ENCODE data around the gene LDLRAD2. TPM values are rescaled to one million over a fixed set of nuclear protein-coding genes. Genes with fewer than 3 reads are reported as not detected.

LDLRAD2 gene
- total and polyA plus RNA-seq, 2 of the 4 experiments (the other 2 are of a cell fraction) = 0.05 TPM; not detected in 1

- Histone ChIP-seq H3K36me3 (ENCODE audit: control insufficient read depth, insufficient read depth, low read length) (no peaks in the 10 kb centered on the region), H2BK20ac (ENCODE audit: low read depth, low read length) (no peak overlapping the region), H3K27me3 (ENCODE audit: control insufficient read depth, insufficient read depth, low read length) (no peaks in the 10 kb centered on the region), H4K20me1 (ENCODE audit: insufficient read depth, low read length) (no peaks in the 10 kb centered on the region), H3K79me1 (ENCODE audit: low read depth in 1 of 2, low read length in 2 of 2) (no peaks in the 10 kb centered on the region), H3K23ac (ENCODE audit: low read depth, low read length) (no peak overlapping the region), H3K9me1 (ENCODE audit: insufficient read depth, low read length) (no peaks in the 10 kb centered on the region), H4K91ac (ENCODE audit: insufficient read depth, low read depth, low read length) (no peak overlapping the region), H2BK120ac (ENCODE audit: low read depth, low read length) (no peak overlapping the region), H4K5ac (ENCODE audit: low read depth, low read length) (no peak overlapping the region), H3K27ac (ENCODE audit: insufficient read depth, low read length) (no peak overlapping the region), H2AK5ac (ENCODE audit: low read depth, low read length) (no peak overlapping the region), H4K8ac (ENCODE audit: low read depth in 2 of 2, low read length in 2 of 2) (no peak overlapping the region), H3K9me3 (ENCODE audit: control insufficient read depth, insufficient read depth, low read length) (no peaks in the 10 kb centered on the region), H3K4me3 (ENCODE audit: insufficient read depth, low read depth, low read length) (no peak overlapping the region), H2AFZ (replicated peaks; ENCODE audit: low read length, poor library complexity) (no peak overlapping the region), H2BK5ac (ENCODE audit: low read depth, low read length, poor library complexity, severe bottlenecking) (no peak overlapping the region), H3K4me1 (ENCODE audit: control insufficient read depth, insufficient read depth, low read length) (peaks cover 2% of the 10 kb centered on the region; the same call in 1 of the 2 replicates), H3K56ac (ENCODE audit: extremely low read depth, insufficient read depth, low read length) (no peak overlapping the region), H2AK9ac (replicated peaks; ENCODE audit: low read depth, low read length, poor library complexity) (no peak overlapping the region), H3K4ac (ENCODE audit: low read depth, low read length) (no peak overlapping the region), H3K9ac (ENCODE audit: low read depth, low read length) (no peak overlapping the region), H3K18ac (ENCODE audit: low read depth, low read length) (no peak overlapping the region), H3K4me2 (ENCODE audit: low read depth, low read length) (no peak overlapping the region), H3K14ac (replicated peaks; ENCODE audit: low read depth, low read length) (no peak overlapping the region), H2BK15ac (ENCODE audit: low read depth, low read length) (no peak overlapping the region)
- no CpG with 5 or more reads among the region's 2 CpGs for WGBS, 2 experiments (ENCODE audit: extremely low coverage in 2 of 2, insufficient read length in 1 of 2)
- in situ Hi-C loops (cut with MboI; ENCODE audit: low sequenced_read_pairs) (no loop called here), intact Hi-C loops (cut with micrococcal nuclease) (no loop called here), dilution Hi-C loops (cut with HindIII; ENCODE audit: low sequenced_read_pairs, unreplicated experiment) (no loop called here)
- BruUV-seq (replicated peaks) = no TSS peak
- ChIA-PET POLR2A (ENCODE audit: unreplicated experiment) (no interaction called here), CTCF (no interaction called here)
- TF ChIP-seq NFE2L2 (IDR thresholded peaks at IDR 0.05; ENCODE audit: low read depth, low read length) (no peak), FOS (IDR thresholded peaks at IDR 0.05; ENCODE audit: low read depth, low read length) (no peak), CEBPB (IDR thresholded peaks at IDR 0.05; ENCODE audit: low read depth, low read length) (no peak), POLR2A (IDR thresholded peaks at IDR 0.05; ENCODE audit: low read depth, low read length) (no peak), CHD1 (IDR thresholded peaks at IDR 0.05; ENCODE audit: low read depth, low read length) (no peak), SMC3 (IDR thresholded peaks at IDR 0.05; ENCODE audit: low read depth, low read length) (no peak), USF2 (IDR thresholded peaks at IDR 0.05; ENCODE audit: low read depth, low read length) (no peak), RFX5 (IDR thresholded peaks at IDR 0.05; ENCODE audit: low read depth, low read length) (no peak), MAFK (IDR thresholded peaks at IDR 0.05; ENCODE audit: low read depth, low read length) (no peak), MAZ (IDR thresholded peaks at IDR 0.05; ENCODE audit: borderline replicate concordance, low read depth, low read length) (no peak), RCOR1 (IDR thresholded peaks at IDR 0.05; ENCODE audit: insufficient replicate concordance, low read length) (no peak), MXI1 (IDR thresholded peaks at IDR 0.05; ENCODE audit: borderline replicate concordance, low read depth, low read length) (no peak), BHLHE40 (IDR thresholded peaks at IDR 0.05; ENCODE audit: low read depth, low read length) (no peak), RAD21 (IDR thresholded peaks at IDR 0.05; ENCODE audit: low read length) (no peak)
- TF ChIP-seq, protein P1, sequence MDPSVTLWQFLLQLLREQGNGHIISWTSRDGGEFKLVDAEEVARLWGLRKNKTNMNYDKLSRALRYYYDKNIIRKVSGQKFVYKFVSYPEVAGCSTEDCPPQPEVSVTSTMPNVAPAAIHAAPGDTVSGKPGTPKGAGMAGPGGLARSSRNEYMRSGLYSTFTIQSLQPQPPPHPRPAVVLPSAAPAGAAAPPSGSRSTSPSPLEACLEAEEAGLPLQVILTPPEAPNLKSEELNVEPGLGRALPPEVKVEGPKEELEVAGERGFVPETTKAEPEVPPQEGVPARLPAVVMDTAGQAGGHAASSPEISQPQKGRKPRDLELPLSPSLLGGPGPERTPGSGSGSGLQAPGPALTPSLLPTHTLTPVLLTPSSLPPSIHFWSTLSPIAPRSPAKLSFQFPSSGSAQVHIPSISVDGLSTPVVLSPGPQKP (IDR thresholded peaks at IDR 0.05; ENCODE audit: borderline replicate concordance, low read depth, low read length) = no peak
- TF ChIP-seq, protein P2, sequence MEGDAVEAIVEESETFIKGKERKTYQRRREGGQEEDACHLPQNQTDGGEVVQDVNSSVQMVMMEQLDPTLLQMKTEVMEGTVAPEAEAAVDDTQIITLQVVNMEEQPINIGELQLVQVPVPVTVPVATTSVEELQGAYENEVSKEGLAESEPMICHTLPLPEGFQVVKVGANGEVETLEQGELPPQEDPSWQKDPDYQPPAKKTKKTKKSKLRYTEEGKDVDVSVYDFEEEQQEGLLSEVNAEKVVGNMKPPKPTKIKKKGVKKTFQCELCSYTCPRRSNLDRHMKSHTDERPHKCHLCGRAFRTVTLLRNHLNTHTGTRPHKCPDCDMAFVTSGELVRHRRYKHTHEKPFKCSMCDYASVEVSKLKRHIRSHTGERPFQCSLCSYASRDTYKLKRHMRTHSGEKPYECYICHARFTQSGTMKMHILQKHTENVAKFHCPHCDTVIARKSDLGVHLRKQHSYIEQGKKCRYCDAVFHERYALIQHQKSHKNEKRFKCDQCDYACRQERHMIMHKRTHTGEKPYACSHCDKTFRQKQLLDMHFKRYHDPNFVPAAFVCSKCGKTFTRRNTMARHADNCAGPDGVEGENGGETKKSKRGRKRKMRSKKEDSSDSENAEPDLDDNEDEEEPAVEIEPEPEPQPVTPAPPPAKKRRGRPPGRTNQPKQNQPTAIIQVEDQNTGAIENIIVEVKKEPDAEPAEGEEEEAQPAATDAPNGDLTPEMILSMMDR (conservative IDR thresholded peaks at IDR 0.05; ENCODE audit: low read depth, low read length) = no peak
- DNase-seq (no peak), ATAC-seq (ENCODE audit: low read depth) (peak; percentile 37)
Measured at GRCh38 chr1:21804536-21804935, 7.5 kb upstream of the LDLRAD2 start.

Measured in IMR-90 (cell line).